HG03432 (cell line): ENCODE data around the gene GLG1.
"Not testable (repeated sequence)": the region's sequence is repeated elsewhere in the genome, so short reads cannot be mapped to it uniquely, and the experiment has no call there.

Source experiments
- ATAC-seq: cut with Tn5 transposase; IDR thresholded peaks from one replicate; pipeline ENCODE4 v1.9.1; 2021; ENCODE audit warnings: mild to moderate bottlenecking, moderate library complexity; ENCODE audit not compliant: unreplicated experiment

Gene GLG1

GRCh38 chr16:74542911-74543578, 63.9 kb downstream of the GLG1 start:
- ATAC-seq, result not testable (repeated sequence)

GRCh38 chr16:74540663-74541062, 66.3 kb downstream of the GLG1 start:
- ATAC-seq, result not testable (repeated sequence)

GRCh38 chr16:74538801-74539200, 68.1 kb downstream of the GLG1 start:
- ATAC-seq, result not testable (repeated sequence)

GRCh38 chr16:74537746-74538145, 69.2 kb downstream of the GLG1 start:
- ATAC-seq, result not testable (repeated sequence)

- not testable (repeated sequence) for ATAC-seq
Observed at GRCh38 chr16:74534650-74535049, 72.3 kb downstream of the GLG1 start.

- ATAC-seq, result no peak
Observed at GRCh38 chr16:74524926-74525325, 82.0 kb downstream of the GLG1 start.

- ATAC-seq, result no peak
Observed at GRCh38 chr16:74524117-74524516, 82.8 kb downstream of the GLG1 start.

- not testable (repeated sequence) for ATAC-seq
Observed at GRCh38 chr16:74523706-74524105, 83.2 kb downstream of the GLG1 start.

GRCh38 chr16:74522160-74522559, 84.8 kb downstream of the GLG1 start:
- ATAC-seq, result no peak

- no peak for ATAC-seq
Observed at GRCh38 chr16:74521691-74522090, 85.2 kb downstream of the GLG1 start.

GRCh38 chr16:74518934-74519333, 88.0 kb downstream of the GLG1 start:
- not testable (repeated sequence) for ATAC-seq

GRCh38 chr16:74511961-74512360, 95.0 kb downstream of the GLG1 start:
- no peak for ATAC-seq

- no peak for ATAC-seq
Observed at GRCh38 chr16:74505011-74505410, 101.9 kb downstream of the GLG1 start.

GRCh38 chr16:74503412-74503811, 103.5 kb downstream of the GLG1 start:
- ATAC-seq, result no peak

- no peak for ATAC-seq
Observed at GRCh38 chr16:74501484-74502478, 105.1 kb downstream of the GLG1 start.

GRCh38 chr16:74500907-74501306, 106.0 kb downstream of the GLG1 start:
- ATAC-seq, result no peak

GRCh38 chr16:74499114-74499513, 107.8 kb downstream of the GLG1 start:
- no peak for ATAC-seq

GRCh38 chr16:74497761-74498160, 109.2 kb downstream of the GLG1 start:
- ATAC-seq, result no peak

GRCh38 chr16:74496054-74496453, 110.9 kb downstream of the GLG1 start:
- ATAC-seq, result no peak

GRCh38 chr16:74492976-74493375, 113.9 kb downstream of the GLG1 start:
- ATAC-seq, result no peak

- ATAC-seq, result no peak
Observed at GRCh38 chr16:74487634-74488495, 119.0 kb downstream of the GLG1 start.
